Stimulated activated CD8-positive, alpha-beta memory T cell treated with anti-CD3 and anti-CD28 coated beads, Interleukin-15, amount 100 ng/mL, for 1 hour (primary cell): ENCODE results near the gene TAF4.
"Not testable (repeated sequence)": the region's sequence is repeated elsewhere in the genome, so short reads cannot be mapped to it uniquely, and the experiment has no call there.

Source experiments
- DNase-seq: peaks from one replicate; pipeline ENCODE4 v3.0.0-alpha.2; 2020; ENCODE audit warnings: low read depth

The TAF4 gene

DNA sequence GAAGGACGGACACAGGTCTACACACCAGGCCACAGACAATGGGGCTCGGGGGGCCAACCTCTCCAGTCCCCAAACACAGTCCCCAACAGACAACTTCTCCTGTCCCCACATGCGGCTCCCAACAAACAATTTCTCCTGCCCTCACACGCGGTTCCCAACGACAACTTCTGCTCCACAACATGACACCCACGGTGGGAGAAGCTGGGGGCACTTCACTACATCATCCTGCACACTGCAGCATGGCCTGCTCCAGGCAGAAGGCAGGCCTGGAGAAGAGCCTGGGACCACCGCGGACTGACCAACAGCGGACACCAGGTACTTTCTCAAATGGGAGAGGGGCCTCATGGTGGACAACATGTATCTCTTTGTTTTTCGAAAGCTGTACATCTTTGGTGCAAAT, 6.7 kb downstream of the TAF4 start:
- DNase-seq = no peak

DNA sequence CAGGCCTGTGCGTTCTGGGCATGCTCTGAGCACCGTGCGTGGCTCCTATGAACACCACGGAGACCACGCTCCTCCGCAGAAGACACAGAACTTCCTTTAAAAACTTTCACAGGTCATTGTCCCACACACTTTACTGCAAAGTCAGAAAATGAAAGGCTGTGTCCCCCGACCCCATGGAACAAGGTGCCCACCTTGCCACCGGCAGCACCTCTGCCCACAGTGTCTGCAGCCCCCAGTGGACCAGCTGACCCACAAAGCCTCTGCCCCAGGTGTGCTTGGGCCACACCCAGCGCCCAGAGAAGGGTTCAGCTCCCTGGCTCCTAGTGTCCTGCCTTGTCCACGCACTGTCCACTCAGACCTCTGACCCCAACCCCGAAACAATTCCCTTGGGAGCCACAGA, 8.7 kb downstream of the TAF4 start:
- no peak for DNase-seq

DNA sequence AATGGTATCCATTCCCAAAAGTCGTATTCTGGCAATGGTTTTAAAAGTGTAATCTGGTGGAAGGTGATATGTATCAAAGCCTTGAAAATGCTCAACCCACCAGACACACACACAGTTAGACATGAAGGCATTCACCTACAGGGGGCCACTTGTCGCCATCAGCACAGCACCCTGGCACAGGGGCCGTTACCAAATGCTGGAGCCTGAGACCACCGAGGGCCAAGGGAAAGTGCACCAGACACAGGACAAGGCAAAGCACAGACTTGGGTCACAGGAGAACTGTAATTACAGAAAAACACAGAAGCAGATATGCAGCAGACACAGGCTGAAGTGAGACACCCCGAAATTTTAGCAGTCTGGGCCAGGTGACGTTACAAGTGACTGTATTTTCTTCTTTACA, 9.3 kb downstream of the TAF4 start:
- DNase-seq = no peak

DNA sequence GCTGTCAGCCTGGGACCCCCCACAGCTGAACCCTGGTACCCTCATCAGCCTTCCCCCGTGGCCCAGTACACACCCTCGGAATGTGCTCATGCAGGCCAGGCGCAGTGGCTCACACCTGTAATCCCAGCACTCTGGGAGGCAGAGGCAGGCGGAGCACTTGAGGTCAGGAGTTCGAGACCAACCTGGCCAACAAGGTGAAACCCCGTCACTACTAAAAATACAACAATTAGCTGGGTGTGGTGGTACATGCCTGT, 9.9 kb downstream of the TAF4 start:
- DNase-seq = not testable (repeated sequence)

DNA sequence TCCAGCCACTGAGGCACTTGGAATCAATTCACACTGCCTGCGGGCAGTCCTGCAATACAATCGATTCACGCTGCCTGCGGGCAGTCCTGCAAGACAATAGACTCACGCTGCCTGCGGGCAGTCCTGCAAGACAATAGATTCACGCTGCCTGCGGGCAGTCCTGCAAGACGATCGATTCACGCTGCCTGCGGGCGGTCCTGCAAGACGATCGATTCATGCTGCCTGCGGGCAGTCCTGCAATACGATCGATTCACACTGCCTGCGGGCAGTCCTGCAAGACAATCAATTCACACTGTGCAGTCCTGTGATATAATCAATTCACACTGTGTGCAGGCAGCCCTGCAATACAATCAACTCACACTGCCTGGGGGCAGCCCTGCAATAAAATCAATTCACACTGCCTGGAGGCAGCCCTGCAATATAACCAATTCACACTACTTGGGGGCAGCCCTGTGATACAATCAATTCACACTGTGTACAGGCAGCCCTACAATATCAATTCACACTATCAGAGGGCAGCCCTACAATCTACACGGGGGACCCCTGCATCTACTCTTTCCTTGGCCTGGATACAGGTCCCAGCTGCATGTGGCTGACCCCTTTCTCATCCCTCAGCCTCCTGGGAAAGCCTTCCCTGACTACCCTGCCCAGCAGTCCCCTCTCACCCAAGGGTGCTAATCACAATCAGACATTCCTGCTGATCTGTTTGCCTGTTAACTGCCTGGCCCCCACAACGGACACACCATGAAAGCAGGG, 10.4 kb downstream of the TAF4 start:
- no peak for DNase-seq

DNA sequence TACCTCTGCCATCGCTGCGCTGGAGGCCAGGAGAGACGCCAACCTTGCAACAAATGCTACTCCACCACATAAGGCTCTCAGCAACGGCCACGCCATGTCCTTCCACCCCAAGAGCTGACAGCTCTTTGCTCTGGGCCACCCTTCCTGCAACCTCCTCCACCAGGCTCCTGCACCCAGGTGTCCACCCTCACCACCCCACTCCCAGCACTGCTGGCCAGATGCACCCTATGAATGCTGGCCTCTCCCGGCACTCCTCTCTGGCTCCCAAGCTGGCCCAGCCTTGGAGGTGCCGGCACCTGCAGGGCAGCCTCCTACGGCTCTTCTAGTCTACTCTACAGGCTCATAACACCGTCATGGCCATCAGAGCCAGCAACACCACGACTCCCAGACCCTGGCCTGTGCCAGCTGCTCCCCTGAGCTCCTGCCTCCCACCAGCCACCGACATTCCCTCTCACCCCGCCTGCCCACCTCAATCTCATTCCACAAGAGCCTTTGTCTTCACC, 11.2 kb downstream of the TAF4 start:
- DNase-seq = no peak

DNA sequence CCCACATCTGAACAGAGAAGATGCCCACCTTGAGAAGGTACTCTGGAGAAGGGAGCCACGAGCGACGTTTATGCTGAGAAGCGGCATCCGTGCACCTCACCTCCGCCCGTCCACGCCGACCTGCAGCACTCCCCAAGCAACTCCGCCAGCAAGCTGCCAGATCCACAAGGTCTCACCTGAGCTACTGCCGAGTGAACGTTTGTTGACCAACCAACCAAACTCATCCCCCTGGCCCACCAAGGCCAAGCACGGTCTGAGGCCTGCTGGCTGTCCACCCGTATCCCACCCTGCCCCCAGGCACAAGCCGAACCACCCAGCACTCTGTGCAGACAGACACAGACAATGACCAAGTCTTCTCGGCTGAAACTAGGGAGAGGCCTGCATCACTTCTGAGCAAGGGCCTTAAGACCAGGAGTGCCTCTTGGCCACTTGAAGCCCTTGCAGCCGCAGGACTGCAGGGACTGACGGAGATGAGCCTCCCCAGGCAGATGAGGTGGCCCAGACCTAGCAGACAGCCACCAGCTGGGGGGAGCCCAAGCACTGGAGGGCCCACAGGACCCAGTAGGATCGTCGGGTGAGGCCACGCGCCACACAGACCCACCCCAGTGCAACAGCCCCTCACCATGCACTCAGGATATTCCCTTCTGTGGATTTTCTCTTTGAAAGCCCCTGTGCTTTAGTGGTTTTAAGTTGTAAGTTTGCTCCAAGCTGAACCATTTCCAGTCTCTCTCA, 12.1 kb downstream of the TAF4 start:
- DNase-seq = no peak

DNA sequence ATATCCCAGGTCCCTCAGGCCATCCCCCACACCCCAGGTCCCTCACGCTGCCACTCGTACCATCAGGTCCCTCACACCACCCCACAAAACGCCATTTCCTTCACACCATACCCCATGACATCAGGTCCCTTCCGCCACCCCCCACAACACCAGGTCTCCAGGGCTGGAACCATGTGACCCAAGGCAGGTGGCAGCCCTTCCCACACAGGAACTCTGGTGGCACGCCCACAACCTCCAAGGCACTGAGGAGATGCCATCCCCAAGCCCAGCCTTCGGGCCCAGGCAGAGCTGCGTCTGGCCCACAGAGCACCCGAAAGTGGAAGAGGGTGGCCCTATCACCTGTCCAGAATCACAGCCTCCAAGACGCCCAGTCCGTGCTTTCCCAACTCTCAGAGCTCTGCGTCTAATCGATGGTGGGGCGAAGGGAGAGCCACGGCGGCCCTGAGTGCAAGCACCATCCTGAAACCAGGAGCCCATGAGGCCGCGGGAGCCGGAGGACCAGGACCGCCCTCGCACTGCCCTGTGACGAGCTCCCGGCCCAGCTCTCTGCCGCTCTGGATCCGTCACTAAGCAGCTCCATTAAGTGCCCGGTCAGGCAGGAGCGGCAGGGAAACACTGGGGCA, 12.7 kb downstream of the TAF4 start:
- DNase-seq = no peak

DNA sequence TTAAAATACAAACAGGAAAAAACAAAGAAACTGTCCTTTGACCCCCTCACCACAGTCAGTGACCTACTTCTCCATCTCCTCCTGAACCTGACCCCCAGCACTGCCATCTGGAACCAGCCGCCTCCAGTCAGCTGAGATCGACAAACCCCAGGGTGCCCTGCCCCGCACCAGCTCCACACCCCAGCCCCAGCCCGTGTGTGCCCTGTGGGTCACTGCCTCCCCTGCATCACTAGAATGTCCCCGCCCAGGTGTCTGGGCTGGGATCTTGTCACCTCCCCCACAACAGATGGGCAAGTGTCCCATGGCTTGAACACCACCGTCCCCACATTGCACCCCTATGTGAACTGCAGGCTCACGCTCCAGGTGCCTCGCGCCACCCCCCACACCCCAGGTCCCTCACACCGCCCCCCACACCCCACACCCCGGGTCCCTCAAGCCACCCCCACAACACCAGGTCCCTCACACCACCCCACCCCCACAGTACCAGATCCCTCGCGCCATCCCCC, 13.3 kb downstream of the TAF4 start:
- no peak for DNase-seq

DNA sequence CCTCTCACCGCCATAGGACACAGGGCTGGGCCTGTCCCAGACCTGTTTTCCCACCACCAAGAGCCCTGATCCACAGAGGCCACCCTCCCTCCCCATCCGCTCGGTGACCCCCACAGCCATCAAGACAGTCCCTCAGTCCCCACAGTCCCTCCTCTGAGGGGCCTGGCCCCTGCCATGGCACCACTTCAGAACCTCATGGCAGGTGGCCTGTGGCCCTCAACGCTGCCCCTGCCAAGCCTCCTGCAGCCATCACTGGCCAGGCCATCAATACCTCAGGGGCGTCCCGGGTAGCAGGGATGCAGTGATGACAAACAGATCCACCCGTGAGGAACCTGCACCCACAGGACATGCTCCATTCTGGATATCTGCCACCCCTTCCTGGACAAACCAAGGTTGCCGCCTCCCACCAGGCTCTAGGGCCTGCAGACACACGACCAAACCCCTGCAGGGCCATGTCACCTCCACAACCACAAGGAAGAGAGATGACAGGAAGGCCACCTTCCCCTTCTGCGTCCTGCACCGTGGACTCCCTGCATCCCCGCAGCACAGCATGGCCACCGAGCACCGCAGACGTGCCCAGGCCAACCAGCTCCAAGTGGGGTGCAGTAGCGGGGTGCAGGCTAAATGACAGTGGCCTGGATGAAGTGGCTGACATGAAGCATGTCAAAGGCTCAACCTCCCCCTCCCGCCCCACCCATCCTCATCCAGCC, 14.0 kb downstream of the TAF4 start:
- no peak for DNase-seq

DNA sequence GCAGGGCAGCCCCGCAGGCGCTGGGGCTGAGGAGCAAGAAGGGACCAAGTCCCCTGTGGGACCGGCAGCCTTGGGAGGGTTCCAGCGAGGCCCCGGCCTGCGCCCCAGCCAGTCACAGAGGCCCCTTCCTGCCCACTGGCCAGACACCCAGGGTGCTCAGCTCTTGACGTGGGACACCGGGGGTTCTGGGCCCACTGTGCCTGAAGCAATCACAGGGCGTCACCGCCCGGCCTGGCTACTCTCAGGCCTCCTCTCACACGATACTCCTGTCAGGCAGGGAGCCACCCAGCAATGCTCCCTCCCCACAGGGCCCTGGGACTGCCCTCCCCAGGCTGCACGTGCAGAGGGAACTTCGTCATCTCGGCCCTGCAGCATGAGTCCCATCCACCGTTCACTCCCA, 14.5 kb downstream of the TAF4 start:
- no peak for DNase-seq

DNA sequence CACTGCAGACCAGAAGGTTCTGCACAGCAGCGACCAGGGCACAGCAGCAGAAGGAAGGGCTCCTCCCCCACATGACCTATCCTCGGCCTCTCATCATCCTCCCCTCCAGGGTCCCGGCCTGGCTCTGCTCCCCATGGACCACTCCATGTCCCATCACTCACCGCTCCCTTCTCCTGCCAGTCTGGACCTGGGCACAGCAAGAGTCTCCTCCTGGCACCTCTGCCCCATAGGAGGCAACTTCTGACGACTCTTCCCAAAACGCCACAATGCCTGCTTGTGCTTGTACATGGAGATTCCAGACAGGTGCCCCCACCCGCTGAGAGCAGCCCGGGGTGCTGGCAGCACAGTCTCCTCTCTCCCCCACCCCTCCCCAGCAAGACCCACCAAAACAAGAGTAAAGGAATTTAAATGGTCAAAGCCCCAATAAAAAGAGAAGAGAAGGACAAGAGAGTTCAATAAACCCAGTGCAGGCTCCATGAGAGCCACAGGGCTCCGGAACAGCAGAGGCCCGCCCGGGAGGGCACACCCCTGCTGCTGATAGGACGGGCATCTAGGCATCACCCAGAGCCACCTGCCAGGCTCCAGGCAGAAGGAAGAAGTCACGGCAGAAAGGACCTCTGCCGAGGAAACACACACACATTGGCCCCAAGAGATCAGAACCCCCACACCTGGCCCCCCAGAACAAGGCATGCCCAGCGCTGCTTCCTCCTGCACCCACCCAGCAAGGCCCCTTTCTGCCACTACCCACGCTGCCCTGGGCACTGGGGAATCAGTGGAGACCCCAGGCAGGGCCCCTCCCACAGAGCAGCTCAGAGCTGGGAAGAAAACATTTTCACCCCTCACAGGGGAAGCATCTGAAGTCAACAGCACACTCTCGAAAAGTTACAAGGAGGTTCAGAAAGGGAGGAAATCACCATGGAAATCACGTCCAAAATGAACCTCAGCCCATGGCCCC, 15.2 kb downstream of the TAF4 start:
- no peak for DNase-seq

DNA sequence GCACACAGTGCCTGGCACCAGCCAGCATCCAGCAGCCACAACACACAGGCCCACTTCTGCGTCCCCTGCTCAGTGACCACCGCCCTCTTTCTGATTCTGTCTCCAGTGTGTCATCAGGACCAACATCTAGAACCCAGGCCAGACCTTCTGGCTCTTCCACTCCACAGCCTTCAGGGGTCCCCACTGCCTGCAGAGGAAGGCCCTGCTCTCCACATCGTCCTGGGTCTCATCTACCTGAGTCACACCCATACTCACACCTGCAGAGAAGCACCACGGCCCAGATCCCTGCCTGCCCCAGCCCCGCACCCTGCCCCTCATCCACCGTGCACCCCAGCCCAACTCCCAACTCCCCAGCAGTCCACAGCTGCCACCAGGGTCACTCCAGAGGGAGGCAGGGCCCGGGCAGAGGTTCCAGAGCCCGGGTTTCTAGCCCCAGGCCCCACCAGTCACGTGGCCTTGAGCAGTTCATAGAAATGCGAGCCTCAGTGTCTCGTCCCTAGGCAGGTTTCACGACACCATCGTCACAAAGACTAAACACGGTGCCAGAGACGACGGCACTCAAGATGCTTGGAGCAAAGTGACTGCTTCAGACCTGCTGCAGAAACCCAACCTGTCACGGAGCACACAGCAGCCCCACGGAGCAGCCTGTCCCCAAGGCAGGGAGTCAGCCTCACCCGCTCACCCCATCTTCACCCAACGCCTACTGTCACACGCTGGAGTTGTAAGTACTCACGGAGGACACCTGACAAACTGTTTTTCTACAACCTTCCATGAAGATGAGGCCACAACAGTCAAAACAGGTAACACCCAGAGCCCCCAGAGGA, 16.1 kb downstream of the TAF4 start:
- no peak for DNase-seq

DNA sequence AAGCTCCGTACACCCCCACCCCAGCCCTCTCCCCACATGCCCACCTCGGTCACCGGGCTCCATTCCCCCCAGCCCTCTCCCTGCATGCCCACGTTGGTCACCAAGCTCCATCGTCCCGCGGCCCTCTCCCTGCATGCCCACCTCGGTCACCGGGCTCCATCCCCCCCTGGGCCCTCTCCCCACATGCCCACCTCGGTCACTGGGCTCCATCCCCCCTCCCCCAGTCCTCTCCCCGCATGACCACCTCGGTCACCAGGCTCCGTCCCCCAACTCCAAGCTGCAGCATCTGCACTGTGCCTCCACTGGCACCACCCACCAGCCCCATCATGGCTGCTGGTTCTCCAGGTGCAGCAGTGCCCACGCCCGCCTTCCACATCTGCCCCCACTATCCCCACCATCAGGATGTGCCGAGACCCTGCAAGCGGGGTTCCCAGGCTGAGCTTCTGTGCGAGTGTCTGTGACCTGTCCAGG, 16.8 kb downstream of the TAF4 start:
- no peak for DNase-seq

DNA sequence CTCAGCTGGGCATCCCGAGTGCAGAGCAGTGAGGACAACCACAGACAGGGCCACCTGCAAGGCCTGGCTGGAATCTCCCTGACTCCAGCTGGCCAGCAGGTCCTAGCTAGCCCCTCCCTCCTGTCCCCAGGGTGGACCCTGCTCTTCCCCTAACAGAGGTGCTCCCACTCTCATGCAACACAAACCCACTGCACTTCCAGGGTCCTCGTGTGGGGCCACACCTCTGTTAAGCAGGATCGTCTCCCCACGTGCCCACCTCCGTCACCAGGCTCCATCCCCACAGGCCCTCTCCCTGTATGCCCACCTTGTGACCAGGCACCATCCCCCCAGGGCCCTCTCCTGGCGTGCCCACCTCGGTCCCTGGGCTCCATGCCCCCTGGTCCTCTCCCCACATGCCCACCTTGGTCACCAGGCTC, 17.3 kb downstream of the TAF4 start:
- no peak for DNase-seq

DNA sequence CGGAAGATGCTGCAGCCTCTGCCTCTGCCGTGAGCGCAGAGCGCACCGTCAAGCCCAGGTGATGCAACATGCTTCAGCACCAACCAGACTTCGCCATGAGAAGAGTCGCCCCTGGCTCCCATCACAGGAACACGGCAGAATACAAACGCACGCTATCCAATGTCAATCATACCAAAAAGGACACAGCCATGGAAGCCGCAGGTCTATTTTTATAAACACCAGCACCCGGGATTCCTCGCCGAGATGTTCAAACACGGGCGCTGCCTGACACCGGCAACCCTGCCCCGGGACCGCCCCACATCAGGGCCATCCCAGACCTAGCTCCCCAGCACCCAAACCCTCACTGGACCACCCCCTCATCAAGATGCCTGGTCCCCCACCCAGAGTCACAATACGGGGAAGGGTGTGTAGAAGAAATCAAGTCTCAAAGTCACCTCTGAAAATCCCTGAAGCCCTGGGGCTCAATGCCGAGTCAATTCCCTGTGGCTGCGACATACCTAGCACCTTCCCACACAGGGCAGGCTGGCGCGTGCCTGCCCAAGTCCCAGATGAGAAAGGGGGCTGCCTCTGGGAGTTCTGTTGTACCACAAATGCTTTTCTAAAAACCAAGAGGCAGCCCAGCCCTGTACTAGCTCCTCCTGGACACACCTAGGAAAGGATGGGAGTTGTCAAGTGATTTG, 17.9 kb downstream of the TAF4 start:
- no peak for DNase-seq

DNA sequence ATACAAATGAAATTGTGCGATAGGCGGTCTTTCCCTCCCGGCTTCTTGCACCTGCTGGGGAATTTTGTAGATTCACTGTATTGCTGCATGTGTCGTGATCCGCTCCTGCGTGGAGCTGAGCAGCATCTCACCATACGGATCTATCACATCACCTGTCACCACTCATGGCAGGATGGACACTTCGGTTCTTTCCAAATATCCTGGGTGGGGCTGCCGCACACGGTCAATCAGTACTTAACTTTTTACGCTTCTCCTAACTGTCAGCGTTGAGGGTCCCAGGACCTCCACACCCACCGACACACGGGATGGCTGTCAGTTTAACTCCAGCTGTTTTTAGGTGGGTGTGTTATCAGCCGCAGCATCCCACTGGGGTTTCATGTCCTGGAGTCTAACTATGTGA, 19.2 kb downstream of the TAF4 start:
- no peak for DNase-seq

DNA sequence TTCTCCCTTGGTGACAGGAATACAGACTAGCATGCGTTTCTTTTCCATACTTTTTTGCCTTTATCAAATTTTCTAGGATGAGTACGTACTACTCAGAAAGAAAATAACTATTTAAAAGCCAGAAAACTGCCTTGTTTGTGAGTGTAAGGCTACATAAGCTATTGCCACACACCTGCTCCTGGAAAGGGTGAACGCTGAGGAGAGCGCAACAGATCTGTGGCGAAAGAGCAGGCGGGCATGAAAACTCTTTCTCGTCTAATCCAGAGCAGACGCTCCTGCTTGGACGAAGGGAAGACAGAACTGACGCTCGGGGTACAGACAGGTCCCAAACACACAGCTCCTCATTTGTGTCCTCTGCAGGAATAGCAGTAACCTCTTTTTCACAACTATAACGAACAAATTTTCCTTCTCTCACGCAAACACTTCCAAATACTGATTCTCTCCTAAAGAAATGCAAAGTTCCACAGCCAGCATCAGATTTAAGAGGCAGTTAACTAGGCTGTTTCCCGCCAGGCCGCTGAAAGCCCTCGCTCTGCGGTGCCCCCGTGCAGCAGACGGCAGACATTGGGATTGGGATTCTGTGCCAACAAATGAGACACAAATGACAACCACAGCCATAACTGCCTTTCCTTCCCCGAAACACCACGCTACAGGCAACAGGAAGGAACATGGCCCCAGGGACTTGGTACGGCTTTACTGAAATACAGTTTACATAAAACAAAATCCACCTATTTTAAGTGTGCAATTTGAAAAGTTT, 20.0 kb downstream of the TAF4 start:
- no peak for DNase-seq

DNA sequence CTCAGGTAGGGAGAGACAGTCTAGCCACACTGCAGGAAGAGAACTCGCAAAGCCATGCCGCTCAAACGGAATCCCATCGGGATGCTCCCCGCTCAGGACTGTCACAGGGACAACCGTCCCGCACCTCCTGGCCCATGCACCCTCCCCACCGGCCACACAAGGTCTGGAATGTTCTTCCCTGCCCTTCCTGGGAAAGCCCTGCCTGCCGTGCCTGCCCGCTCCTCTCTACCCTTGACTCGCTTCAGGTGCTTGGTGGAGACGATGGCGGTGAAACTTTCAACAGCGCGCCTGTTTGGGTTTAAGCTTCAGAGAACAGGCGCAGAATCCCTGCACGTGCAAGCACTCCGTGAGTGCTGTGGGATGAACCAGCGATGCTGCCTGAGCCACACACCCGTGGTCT, 20.6 kb downstream of the TAF4 start:
- DNase-seq = no peak
